NK-92 treated with Interleukin-12 subunit alpha and Interleukin-12 subunit beta, amount 100 ng/mL, for 24 hours (cell line): Measurements from ENCODE around the gene TCF20.

Source experiments
- DNase-seq: peaks from one replicate; lab custom pipeline; 2025; lab: John Stamatoyannopoulos, UW

The TCF20 gene

GRCh38 chr22:42300259-42301076, 30.0 kb upstream of the TCF20 start:
- DNase-seq = no peak

DNA sequence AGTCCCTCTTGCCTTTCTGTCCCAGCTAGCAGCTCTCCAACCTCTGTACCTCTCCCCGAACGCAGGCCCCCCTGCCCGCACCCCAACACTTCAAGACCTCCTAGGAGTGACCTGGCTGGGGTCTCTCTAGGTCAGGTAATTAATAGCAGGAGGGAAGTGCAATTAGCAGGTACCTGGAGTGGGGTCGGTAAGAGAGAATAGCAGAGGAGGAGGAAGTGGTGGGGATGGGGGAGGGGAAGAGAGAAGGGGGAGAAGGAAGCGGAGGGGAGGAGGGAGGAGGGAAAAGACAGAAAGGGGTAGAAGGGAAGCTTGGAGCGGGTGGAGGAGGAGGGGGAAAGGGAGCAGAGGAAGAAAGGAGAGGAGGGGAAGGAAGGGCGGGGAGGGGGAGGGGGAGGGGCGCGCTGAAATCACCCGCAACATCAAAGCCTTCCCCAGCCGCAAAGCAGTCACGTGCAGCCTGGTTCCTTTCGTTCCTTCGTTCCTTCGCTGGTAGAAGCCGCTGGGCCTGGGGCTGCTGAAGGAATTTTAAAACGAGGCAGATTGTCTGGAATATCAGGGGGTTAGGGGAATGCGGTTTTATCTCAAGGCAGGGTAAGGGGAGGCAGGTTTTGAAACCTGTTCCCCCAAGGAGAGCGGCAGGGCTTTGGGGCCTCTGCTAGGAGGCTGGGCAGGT, 29.3 kb upstream of the TCF20 start:
- no peak for DNase-seq

DNA sequence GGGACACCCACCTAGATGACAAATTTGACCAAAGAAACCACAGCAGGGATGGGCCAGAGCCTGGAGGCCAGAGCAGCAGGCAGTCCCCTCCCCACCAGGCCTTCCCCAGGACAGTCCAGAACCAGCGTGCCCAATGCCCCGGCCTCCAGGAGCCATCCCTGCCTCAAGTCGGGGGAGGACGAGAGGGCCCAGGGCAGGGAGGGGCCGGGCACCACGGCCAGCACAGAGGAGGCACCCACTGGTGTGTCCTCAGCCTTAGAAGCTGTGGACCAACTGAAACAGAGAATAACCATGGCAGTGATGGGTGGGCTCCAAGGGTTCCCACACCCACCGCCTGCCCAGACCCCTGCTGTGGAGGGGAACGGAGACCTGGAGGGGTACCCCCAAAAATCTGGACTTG, 28.3 kb upstream of the TCF20 start:
- no peak for DNase-seq

DNA sequence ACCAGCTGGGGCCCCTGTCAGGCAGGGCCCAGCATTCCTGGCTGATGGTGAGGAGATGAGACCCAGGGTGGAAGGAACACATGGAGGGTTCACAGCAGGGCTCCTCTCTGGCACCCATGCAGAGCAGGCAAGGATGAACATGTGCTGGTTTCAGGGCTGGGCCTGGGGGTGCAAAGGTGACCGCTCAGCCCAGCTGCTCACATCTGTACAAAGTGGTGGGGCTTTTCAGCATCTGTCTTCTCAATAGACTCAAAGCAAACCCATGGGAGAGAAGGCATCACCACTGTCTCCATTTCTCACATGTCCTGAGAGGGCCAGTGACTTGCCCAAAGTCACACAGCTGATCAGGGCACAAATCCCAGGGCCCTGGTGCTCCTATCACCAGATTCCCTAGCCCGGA, 27.3 kb upstream of the TCF20 start:
- no peak for DNase-seq

DNA sequence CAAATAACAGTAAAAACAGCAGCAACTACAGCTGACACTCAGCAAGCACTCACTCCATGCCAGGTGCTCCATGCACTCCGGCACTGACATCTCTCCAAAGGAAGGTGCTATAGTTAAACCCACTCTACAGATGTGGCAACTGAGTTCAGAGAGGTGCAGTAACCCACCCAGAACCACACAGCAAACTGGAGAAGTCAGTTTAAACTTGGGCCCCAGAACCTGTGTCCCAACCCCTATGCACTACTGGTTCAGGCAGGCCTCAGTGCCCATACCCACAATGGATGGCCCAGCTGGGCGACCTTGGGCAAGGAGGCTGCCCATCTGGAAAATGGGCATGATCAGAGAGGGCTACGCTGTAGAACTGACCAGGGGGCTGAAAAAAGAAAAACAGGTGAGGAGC, 26.4 kb upstream of the TCF20 start:
- DNase-seq = no peak

GRCh38 chr22:42296381-42296853, 26.0 kb upstream of the TCF20 start:
- DNase-seq = no peak

- DNase-seq = no peak
Measured at GRCh38 chr22:42294034-42294985, 23.9 kb upstream of the TCF20 start.

GRCh38 chr22:42292732-42293520, 22.5 kb upstream of the TCF20 start:
- no peak for DNase-seq

DNA sequence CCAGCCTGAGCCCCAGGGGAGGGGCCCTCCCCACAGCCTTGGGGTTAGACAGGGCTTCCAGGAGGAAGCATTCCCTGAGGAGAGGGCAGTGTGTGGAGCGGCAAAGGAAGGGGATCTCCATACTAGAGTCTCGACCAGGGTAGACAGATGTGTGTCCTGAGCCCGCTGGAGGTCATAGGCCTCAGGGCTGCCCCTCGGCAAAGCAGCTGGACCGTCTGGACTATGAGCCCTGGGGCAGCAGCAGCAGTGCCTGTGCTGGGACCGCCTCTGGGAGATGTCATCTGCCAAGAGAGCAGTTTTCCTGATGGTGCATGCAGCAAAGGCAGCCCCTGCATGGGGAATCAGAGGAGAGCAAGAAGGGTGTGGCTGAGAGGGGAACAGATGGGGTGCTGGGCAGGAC, 20.8 kb upstream of the TCF20 start:
- no peak for DNase-seq

- no peak for DNase-seq
Measured at GRCh38 chr22:42289671-42290541, 19.5 kb upstream of the TCF20 start.

DNA sequence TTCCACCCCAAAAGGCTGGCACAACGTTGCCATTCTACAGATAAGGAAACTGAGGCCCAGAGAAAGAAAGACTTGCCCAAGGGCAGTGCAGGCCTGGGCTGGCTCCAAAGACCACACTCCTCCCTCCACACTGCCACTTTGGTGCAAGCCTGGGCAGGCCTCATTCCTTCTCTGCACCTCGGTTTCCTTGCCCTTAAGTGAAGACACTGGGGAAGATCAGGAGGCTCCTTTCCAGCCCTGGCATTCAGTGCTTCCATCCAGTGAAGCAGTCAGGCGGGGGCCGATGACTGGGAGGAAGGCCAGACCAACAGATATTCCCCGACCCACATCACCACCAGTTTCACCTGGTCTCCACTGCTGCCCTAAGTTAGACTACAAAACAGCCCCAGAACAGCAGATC, 18.3 kb upstream of the TCF20 start:
- no peak for DNase-seq

DNA sequence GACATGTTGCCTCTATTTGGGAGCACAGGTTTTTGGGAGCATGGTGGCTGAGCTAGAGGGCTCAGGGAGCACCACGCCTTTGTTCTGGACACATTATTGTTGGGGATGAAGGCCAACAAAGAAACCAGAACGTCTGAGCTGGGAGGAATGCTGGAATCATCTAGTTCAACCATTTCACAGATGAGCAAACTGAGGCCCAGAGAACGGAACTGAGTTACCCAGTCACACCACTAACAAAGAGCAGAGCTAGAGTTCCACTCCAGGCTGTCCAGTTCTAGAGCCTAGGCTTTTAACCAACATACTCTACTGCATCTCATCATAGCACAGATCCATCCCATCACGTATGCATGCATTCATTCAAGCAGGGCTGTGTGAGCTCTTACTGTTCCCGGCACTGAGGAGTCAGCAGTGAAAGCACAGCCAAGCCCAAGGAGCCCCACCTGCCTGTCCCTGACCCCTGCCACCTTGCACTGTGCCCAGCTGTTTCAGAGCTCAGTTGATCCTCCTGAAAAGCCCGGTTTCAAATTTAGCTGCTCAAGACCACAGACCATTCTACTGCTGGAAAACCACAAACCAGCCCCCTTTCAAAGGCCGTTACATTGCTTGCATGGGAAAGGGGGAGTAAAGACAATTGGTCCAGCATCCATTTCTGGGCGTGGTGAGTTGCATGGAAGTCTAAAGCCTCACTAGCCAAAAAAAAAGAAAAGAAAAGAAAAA, 16.9 kb upstream of the TCF20 start:
- no peak for DNase-seq

DNA sequence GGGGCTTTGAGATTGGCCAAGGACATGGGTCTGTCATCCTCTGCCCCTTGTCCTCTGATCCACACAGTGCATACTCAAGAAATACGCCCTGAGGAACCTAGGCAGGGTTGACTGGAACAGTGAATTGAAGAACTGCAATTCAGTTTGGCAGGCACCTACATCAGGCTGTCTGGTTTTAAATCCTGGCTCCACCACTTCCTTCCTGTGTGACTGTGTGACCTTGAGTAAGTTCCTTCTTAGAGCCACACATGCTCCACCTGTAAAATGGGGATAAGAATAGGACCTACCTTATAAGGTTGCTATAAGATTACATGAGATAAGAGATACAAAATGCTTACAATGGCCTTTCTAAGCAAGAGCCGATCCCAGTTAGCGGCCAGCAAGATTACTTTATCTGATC, 15.8 kb upstream of the TCF20 start:
- no peak for DNase-seq

DNA sequence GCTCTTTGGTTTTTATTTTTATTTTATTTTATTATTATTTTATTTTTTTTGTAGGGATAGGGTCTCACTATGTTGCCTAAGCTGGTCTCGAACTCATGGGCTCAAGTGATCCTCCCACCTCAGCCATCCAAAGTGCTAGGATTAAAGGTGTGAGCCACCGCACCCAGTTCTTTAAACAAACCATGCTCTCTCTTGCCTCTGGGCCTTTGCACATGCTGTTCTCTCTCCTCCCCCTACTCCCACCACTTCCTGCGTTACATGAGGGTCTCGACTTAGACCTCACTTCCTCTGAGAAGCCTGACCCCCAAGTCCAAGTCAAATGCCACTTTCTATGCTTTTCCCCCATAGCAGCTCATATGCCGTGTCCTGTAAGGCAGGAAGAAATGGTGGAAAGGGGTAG, 15.2 kb upstream of the TCF20 start:
- no peak for DNase-seq

DNA sequence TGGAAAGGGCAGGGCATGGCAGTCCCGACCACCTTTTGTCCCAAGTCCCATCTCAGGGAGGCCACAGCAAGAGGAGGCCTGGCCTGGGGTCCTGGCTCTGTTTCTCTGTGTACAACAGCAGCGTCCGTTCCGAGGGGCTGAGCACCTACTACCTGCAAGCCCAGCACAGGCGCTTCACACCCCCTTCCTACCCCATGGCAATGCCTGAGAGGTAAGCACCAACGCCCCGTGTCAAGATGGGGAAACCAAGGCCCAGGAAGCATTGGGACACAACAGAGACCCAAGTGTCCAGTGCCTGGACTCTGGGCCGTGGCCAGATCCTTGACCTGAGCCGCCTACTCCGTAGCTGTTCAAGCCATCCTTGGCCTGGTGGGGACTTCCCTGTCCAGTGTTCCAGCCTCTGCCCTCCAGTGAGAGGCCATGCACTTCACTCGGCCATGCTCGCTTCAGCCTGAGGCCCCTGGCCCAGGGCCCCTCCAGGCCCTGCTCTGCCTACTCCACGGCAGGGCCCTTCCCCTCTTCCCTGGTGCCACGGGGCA, 14.3 kb upstream of the TCF20 start:
- DNase-seq = no peak

GRCh38 chr22:42284202-42284591, 13.7 kb upstream of the TCF20 start:
- no peak for DNase-seq

GRCh38 chr22:42283278-42284201, 13.1 kb upstream of the TCF20 start:
- no peak for DNase-seq

DNA sequence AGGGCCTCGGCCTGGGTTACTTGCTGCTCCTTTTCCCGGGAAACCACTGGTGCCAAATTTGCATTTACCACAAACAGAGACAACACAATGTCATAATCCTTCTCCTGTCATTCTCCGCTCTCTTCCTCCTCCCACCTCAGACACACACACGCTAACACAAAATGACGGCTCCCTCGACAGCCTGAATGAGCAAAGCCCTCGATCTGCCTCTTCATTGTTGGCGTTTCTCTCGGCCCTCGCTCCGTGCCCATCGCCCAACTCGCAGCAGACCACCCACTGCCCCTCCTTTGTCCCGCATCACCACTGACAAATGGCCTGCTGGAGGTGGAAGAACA, 12.5 kb upstream of the TCF20 start:
- no peak for DNase-seq
